GM21423 (cell line): ENCODE results near the gene PRG3.

Experiments
- ATAC-seq: cut with Tn5 transposase; IDR thresholded peaks from one replicate; pipeline ENCODE4 v1.9.1; 2021; ENCODE audit warnings: mild to moderate bottlenecking, moderate library complexity; ENCODE audit not compliant: unreplicated experiment

Gene PRG3

GRCh38 chr11:57380975-57381374 is at the start of gene PRG3:
TSS of gene PRG3 (minus strand) at chr11:57381150. CDS start at chr11:57380708, 442 bp downstream.
- no peak for ATAC-seq

- ATAC-seq = no peak
Observed at GRCh38 chr11:57429946-57430345, 49.0 kb upstream of the PRG3 start.

DNA sequence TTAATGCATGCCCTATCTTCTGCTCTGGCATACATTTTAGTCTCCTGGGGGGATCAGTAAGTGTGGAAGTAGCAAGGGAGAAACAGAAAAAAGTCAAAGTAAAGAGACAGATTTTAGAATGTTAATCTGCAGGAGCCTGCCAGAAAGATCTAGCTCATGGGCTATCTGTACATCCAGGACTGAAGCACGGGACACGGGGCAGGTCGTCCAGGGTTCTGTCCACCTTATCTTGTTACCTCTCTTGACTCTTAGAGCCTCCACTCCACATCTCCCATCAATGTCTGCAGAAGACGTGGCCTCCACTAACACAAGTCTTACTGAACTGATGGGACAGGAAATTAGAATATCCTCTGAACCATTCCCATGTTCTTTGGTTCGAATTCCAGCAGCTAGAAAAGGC is 47.7 kb upstream of the PRG3 start:
- ATAC-seq = no peak

GRCh38 chr11:57427727-57428082 is 46.8 kb upstream of the PRG3 start:
- ATAC-seq = no peak

DNA sequence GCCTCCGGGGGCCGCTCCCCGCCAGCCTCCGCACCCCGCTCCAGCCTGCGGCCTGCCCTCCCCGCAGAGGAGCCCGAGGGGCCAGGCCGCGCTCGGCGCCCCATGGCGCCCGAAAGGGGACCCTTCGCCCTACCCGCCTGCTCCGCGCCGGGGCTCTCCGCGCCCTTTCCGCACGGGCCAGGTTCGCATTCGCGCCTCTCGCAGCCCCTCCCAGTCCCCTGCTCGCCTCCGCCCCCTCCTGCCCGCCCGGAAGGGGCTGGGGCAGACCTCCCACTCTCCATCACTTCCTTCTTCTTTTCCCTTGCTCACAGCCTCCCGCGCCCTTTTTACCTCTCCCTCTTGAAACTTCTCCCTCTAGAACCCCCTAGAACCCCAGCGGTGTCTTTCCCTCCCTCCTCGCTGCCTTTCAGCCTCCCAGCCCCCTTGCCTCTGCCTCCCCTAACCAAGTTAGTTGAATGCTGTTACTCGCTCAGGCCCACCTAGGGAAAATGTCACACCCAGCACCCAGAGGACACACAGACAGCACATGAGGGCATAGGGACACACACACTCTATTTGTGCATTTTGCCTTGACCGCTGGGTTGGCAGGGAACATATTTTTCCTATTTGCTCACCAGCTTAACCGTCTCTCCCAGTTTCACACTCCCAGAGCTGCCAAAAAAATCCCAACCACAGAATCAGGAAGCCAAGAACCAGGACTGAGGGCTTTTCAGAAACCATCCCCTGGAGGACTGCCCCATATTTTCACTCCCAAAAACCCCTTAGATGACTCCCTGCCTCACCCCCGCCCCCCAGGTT is 46.2 kb upstream of the PRG3 start, which contains the start of gene SLC43A3:
Gene SLC43A3 (minus strand): TSS at position 193 of the 798 bp plus-strand sequence. CDS start 949 bp downstream, outside the sequence.
- peak; percentile 55 for ATAC-seq

DNA sequence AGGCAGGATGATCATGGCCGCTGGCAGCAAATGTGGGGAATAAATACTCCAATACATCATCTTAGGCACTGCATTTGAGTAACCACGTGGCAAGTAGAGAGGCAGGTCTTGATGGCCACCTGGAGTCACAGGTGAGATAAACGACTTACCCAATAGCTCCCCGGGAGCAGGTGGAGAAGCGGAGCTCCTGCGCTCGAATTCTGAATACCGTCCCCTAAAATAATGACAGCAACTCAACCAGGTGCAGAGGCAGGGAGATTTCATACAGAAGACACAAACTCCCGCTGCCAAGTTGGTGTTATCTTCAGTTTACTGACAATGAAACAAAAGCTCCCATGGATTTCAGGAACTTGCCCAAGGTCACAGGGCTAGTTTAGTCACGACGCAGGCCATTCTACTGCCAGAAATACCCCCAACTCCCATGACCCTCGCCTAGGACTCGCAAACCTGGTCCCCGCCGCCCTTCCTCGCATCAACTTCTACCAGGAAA is 45.5 kb upstream of the PRG3 start:
- no peak for ATAC-seq

- no peak for ATAC-seq
Observed at GRCh38 chr11:57425565-57426438, 44.9 kb upstream of the PRG3 start.

GRCh38 chr11:57424792-57425564 is 44.0 kb upstream of the PRG3 start:
- peak; percentile 89 for ATAC-seq

GRCh38 chr11:57424137-57424791 is 43.3 kb upstream of the PRG3 start:
- ATAC-seq = no peak

GRCh38 chr11:57422669-57423068 is 41.7 kb upstream of the PRG3 start:
- ATAC-seq = no peak

- no peak for ATAC-seq
Observed at GRCh38 chr11:57421805-57422204, 40.9 kb upstream of the PRG3 start.

- no peak for ATAC-seq
Observed at GRCh38 chr11:57421066-57421465, 40.1 kb upstream of the PRG3 start.

GRCh38 chr11:57419146-57419545 is 38.2 kb upstream of the PRG3 start:
- no peak for ATAC-seq

DNA sequence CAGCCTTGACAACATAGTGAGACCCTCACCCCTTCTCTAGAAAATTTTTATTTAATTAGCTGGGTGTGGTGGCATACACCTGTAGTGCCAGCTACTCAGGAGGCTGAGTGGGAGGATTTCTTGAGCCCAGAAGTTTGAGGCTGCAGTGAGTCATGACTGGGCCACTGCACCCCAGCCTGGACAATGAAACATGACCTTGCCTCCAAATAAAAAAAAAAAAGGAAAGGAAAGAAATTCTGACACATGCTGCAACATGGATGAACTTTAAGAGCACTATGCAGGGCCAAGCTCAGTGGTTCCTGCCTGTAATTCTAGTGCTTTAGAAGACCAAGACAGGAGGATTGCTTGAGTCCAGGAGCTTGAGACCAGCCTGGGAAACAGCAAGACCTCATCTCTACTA is 37.2 kb upstream of the PRG3 start:
- no peak for ATAC-seq

DNA sequence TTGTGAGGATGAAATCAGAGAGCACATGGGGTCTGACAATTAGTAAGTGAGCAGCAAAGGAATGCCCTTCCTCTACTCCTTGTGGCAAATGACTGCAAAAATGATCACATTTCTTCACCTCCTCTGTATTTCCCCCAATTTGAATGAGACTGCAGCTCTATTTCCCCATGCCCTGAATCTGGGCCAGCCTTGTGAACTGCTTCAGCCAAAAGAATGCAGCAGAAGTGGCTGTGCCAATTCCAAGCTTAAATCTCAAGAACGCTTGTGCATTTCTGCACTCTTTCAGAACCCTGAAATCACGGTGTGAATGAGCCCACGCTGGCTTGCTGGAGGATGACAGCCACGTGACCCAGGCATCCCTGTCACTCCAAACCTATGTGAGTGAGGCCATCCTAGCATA is 36.1 kb upstream of the PRG3 start:
- no peak for ATAC-seq

DNA sequence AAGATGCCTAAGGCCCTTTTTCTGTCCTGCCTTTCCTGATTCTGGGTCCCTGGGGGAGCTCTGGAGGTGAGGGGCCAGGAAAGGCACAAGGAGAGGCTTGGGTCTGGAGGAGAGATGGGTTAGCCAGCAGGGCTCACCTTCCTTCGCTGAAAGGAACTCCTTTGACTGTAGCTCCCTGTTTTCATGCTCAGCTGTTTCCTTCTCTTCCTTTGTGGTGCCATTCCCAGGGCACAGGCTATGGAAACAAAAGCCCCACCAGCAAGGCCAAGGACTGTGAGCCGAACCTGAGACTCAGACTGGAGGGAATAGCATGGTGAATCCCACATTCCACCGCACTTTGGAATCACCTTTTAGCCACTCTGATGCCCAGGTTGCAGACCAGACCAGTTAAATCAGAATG is 35.5 kb upstream of the PRG3 start:
- no peak for ATAC-seq

GRCh38 chr11:57414612-57415212 is 33.8 kb upstream of the PRG3 start:
- ATAC-seq = no peak

DNA sequence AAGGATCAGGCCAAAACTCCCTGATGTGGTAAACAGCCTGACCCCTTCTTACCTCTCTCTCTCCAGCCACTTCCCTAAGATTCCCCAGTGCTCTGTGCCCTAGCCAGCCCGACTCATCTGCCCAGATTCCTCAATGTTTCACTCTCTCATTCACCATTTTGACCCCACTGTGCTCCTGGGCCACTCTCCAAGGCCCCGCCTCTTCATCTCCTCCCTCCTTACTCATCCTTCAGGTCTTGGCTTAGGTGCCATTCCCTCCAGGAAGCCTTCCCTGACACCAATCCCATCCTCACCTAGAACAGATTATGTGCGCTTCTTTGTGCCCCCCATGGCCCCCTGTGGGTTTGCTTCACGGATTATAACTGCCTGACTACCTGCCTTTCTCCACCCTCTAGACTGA is 32.7 kb upstream of the PRG3 start:
- ATAC-seq = no peak

DNA sequence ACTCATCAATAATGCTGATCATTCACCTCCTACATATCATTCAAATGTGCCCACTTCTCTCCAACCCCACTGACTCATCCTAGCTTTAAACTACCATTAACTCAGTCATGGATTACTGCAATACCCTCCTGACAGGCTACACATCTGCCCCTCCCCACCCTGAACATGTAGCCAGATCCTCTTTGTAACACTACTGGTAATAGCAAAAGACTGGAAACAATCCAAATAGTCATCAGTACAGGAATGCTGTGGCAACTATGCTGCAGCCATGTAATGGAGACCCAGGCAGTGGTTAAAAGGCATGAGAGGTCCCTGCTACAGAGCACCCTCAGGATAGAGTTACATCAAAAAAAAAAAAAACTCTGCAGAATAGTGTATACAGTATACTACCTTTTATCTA is 29.3 kb upstream of the PRG3 start:
- no peak for ATAC-seq
